ENCODE measurements around the gene NMNAT2.

The NMNAT2 gene

DNA sequence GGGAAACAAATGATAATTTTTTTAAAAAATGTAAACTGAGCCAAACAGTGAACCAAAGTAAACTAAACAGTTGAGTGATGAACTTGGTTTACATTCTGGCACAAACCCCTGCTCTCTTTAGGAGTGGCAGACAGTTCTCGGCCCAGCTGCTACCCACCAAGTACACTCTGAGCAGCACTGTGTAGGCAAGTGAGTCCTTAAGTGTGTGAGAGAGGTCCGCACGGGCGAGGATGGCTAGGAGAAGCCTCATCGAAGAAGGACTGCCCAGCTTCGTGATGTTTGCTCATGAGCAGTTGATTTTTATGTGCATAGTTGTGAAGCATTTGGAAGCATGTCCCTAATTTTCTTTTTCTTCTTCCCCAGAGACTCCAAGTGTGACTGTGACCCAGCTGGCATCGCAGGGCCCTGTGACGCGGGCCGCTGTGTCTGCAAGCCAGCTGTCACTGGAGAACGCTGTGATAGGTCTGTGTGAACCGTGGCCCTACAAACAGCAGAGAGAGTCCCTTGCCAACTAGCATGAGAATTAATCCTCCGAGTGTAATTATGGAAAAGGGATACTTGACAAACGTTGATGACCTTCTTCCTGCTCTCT is 200.1 kb downstream of the NMNAT2 start:
- Histone ChIP-seq H3K36me3 (ENCODE audit: insufficient read depth, low read length) (no peaks in the 10 kb centered on the region), H3K27me3 (ENCODE audit: insufficient read depth, low read length) (no peaks in the 10 kb centered on the region; the same call in 1 of the 2 replicates), H3K27ac (ENCODE audit: low read depth, low read length, poor library complexity, severe bottlenecking) (no peak overlapping the region), H3F3A (ENCODE audit: insufficient read depth, low read length) (no peaks in the 10 kb centered on the region), H3K9me3 (ENCODE audit: low read length) (no peaks in the 10 kb centered on the region), H3K9me2 (ENCODE audit: low read depth, low read length) (no peaks in the 10 kb centered on the region), H3K79me2 (ENCODE audit: insufficient read depth, low read length) (no peaks in the 10 kb centered on the region), H3K4me3 (ENCODE audit: low read depth, low read length, poor library complexity, severe bottlenecking) (no peak overlapping the region), H3K4me2 (ENCODE audit: low read length) (no peak overlapping the region), H4K20me1 (ENCODE audit: insufficient read depth, low read length) (no peaks in the 10 kb centered on the region), H2AFZ (ENCODE audit: low read length) (no peak overlapping the region), H3K9ac (ENCODE audit: low read length) (no peak overlapping the region), H3K4me1 (ENCODE audit: insufficient read depth, low read length, severe bottlenecking) (peaks cover 14% of the 10 kb centered on the region)
- no peak for TF ChIP-seq EZH2 (IDR thresholded peaks at IDR 0.05; ENCODE audit: borderline replicate concordance, low read length)
- TF ChIP-seq, protein P1, sequence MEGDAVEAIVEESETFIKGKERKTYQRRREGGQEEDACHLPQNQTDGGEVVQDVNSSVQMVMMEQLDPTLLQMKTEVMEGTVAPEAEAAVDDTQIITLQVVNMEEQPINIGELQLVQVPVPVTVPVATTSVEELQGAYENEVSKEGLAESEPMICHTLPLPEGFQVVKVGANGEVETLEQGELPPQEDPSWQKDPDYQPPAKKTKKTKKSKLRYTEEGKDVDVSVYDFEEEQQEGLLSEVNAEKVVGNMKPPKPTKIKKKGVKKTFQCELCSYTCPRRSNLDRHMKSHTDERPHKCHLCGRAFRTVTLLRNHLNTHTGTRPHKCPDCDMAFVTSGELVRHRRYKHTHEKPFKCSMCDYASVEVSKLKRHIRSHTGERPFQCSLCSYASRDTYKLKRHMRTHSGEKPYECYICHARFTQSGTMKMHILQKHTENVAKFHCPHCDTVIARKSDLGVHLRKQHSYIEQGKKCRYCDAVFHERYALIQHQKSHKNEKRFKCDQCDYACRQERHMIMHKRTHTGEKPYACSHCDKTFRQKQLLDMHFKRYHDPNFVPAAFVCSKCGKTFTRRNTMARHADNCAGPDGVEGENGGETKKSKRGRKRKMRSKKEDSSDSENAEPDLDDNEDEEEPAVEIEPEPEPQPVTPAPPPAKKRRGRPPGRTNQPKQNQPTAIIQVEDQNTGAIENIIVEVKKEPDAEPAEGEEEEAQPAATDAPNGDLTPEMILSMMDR (IDR thresholded peaks at IDR 0.05; ENCODE audit: low read length), result no peak

DNA sequence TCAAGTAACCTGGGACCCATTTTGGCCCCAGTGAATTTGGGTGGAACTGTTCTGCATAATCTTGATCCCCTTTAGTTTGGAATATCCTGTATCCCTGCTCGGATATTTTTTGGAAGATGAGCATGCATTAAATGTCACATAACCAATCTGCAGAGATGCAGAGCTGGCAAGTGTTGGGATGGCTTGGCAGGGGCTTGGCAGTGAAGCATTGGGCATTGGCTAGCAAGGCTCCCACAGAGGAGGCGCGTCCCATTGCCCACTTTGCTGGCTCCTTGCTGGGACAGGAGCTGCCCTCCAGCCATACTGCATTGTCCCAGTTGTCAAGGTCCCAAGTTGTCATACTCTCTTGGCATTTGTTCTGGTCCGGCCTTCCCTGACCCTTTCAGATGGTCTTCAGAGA is 202.2 kb downstream of the NMNAT2 start:
- Histone ChIP-seq H4K20me1 (ENCODE audit: insufficient read depth, low read length) (no peaks in the 10 kb centered on the region), H3K27me3 (ENCODE audit: insufficient read depth, low read length) (no peaks in the 10 kb centered on the region; the same call in 1 of the 2 replicates), H3K27ac (ENCODE audit: low read depth, low read length, poor library complexity, severe bottlenecking) (no peak overlapping the region), H3K36me3 (ENCODE audit: insufficient read depth, low read length) (no peaks in the 10 kb centered on the region), H3F3A (ENCODE audit: insufficient read depth, low read length) (no peaks in the 10 kb centered on the region), H3K4me3 (ENCODE audit: low read depth, low read length, poor library complexity, severe bottlenecking) (no peak overlapping the region), H3K79me2 (ENCODE audit: insufficient read depth, low read length) (no peaks in the 10 kb centered on the region), H3K4me1 (ENCODE audit: insufficient read depth, low read length, severe bottlenecking) (peaks cover 14% of the 10 kb centered on the region), H3K9ac (ENCODE audit: low read length) (no peak overlapping the region), H3K4me2 (ENCODE audit: low read length) (no peak overlapping the region), H2AFZ (ENCODE audit: low read length) (no peak overlapping the region), H3K9me3 (ENCODE audit: low read length) (no peaks in the 10 kb centered on the region), H3K9me2 (ENCODE audit: low read depth, low read length) (no peaks in the 10 kb centered on the region)
- no peak for TF ChIP-seq EZH2 (IDR thresholded peaks at IDR 0.05; ENCODE audit: borderline replicate concordance, low read length)
- TF ChIP-seq, protein P1 (IDR thresholded peaks at IDR 0.05; ENCODE audit: low read length), result no peak

DNA sequence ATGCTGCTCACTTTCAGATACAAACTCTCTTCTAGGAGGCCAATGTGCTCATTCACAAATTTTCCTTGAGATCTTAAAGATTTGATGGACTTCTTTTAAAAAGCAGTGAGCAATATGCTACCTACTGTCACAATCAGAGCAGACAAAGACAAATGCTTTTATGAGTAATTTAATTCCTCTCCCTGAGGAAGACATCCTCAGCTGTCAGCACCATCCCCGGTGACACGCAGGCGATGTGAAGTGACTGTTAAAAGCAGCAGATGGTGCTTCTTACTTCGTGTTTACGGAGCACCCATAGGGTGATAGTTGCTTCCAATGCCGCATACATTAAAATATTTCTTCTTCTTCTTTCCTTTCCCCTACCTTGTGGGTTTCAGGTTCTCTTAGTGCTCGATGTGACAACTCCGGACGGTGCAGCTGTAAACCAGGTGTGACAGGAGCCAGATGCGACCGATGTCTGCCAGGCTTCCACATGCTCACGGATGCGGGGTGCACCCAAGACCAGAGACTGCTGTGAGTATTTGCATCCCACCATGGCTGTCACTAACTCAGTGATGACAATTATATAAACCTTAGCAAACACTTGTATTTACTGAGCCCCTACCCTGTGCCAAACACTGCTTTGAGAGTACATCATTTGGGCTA is 203.0 kb downstream of the NMNAT2 start:
- H4K20me1 ChIP-seq (ENCODE audit: insufficient read depth, low read length), result no peaks in the 10 kb centered on the region
- no peaks in the 10 kb centered on the region for H3K79me2 ChIP-seq (ENCODE audit: insufficient read depth, low read length)
- H2AFZ ChIP-seq (ENCODE audit: low read length), result no peak overlapping the region
- H3K27ac ChIP-seq (ENCODE audit: low read depth, low read length, poor library complexity, severe bottlenecking), result no peak overlapping the region
- no peak overlapping the region for H3K9ac ChIP-seq (ENCODE audit: low read length)
- no peaks in the 10 kb centered on the region for H3F3A ChIP-seq (ENCODE audit: insufficient read depth, low read length)
- no peaks in the 10 kb centered on the region; the same call in 1 of the 2 replicates for H3K27me3 ChIP-seq (ENCODE audit: insufficient read depth, low read length)
- H3K9me3 ChIP-seq (ENCODE audit: low read length), result no peaks in the 10 kb centered on the region
- H3K36me3 ChIP-seq (ENCODE audit: insufficient read depth, low read length), result no peaks in the 10 kb centered on the region
- TF ChIP-seq, protein P1 (IDR thresholded peaks at IDR 0.05; ENCODE audit: low read length), result no peak
- no peak for TF ChIP-seq EZH2 (IDR thresholded peaks at IDR 0.05; ENCODE audit: borderline replicate concordance, low read length)
- no peaks in the 10 kb centered on the region for H3K9me2 ChIP-seq (ENCODE audit: low read depth, low read length)
- no peak overlapping the region for H3K4me3 ChIP-seq (ENCODE audit: low read depth, low read length, poor library complexity, severe bottlenecking)
- no peak overlapping the region for H3K4me2 ChIP-seq (ENCODE audit: low read length)
- peaks cover 14% of the 10 kb centered on the region for H3K4me1 ChIP-seq (ENCODE audit: insufficient read depth, low read length, severe bottlenecking)

Data from OCI-LY1 (cell line).